GM12891 (cell line): Measurements from ENCODE around the gene CCDC196.

ENCODE experiments used
- PAX5 ChIP-seq: IDR thresholded peaks from 2 replicates; pipeline ENCODE4 v1.6.1; 2011; ENCODE audit warnings: low read length, moderate library complexity, mild to moderate bottlenecking; ENCODE audit not compliant: insufficient read depth, severe bottlenecking
- POLR2A ChIP-seq: IDR thresholded peaks from 2 replicates; pipeline ENCODE4 v1.6.1; 2011; ENCODE audit warnings: low read depth, low read length, control low read depth
- POLR2AphosphoS5 ChIP-seq: IDR thresholded peaks from 2 replicates; pipeline ENCODE4 v1.6.1; 2011; ENCODE audit warnings: low read depth, low read length, control low read depth
- POU2F2 ChIP-seq: IDR thresholded peaks from 2 replicates; pipeline ENCODE4 v1.6.1; 2011; ENCODE audit warnings: low read depth, mild to moderate bottlenecking, control low read depth, low read length, moderate library complexity
- SPI1 ChIP-seq: IDR thresholded peaks from 2 replicates; pipeline ENCODE4 v1.6.1; 2011; ENCODE audit warnings: low read depth, low read length, control low read depth
- TAF1 ChIP-seq: IDR thresholded peaks from 2 replicates; pipeline ENCODE4 v1.6.1; 2011; ENCODE audit warnings: low read depth, low read length, control low read depth

GRCh38 chr14:66501592-66501991, 15.4 kb downstream of the CCDC196 start:
- TF ChIP-seq POLR2A = no peak
- TF ChIP-seq POLR2AphosphoS5 = no peak
- TF ChIP-seq POU2F2 = no peak
- TF ChIP-seq SPI1 = no peak
- TF ChIP-seq TAF1 = no peak
- TF ChIP-seq PAX5 = no peak
